ENCODE measurements around the gene PER1.

PER1 gene

GRCh38 chr17:8151120-8151640 lies 1.0 kb downstream of the PER1 start:
- DNase-seq, result peak; percentile 95

GRCh38 chr17:8150194-8151119 lies 1.7 kb downstream of the PER1 start:
- no peak for DNase-seq

- DNase-seq, result no peak
These were observed 2.6 kb downstream of the PER1 start for GRCh38 chr17:8149419-8150193.

- DNase-seq, result no peak
These were observed 3.6 kb downstream of the PER1 start for GRCh38 chr17:8148560-8148959.

- no peak for DNase-seq
These were observed 4.3 kb downstream of the PER1 start for GRCh38 chr17:8147805-8148404.

GRCh38 chr17:8147141-8147804 lies 4.9 kb downstream of the PER1 start:
- DNase-seq, result no peak

GRCh38 chr17:8146381-8147140 lies 5.6 kb downstream of the PER1 start:
- no peak for DNase-seq

GRCh38 chr17:8145811-8146210 lies 6.4 kb downstream of the PER1 start:
- DNase-seq, result no peak

GRCh38 chr17:8144401-8145231 lies 7.6 kb downstream of the PER1 start:
- no peak for DNase-seq

GRCh38 chr17:8143581-8144400 lies 8.4 kb downstream of the PER1 start:
- no peak for DNase-seq

GRCh38 chr17:8142887-8143580 lies 9.2 kb downstream of the PER1 start:
- DNase-seq, result no peak

GRCh38 chr17:8142158-8142886 lies 9.9 kb downstream of the PER1 start:
- no peak for DNase-seq

GRCh38 chr17:8141741-8142140 lies 10.5 kb downstream of the PER1 start:
- DNase-seq, result no peak

- DNase-seq, result no peak
These were observed 11.2 kb downstream of the PER1 start for GRCh38 chr17:8141045-8141444.

- no peak for DNase-seq
These were observed 11.9 kb downstream of the PER1 start for GRCh38 chr17:8140065-8141029.

- peak; percentile 99 for DNase-seq
These were observed 13.4 kb downstream of the PER1 start for GRCh38 chr17:8138672-8139371.

GRCh38 chr17:8138374-8138671 lies 13.9 kb downstream of the PER1 start:
- DNase-seq, result no peak
